M059J (cell line): ENCODE data around the gene POLR2E. TPM values are rescaled to one million over a fixed set of nuclear protein-coding genes. Genes with fewer than 3 reads are reported as not detected.

Experiments
- DNase-seq: peaks from one replicate; pipeline ENCODE4 v3.0.0-alpha.2; 2012; ENCODE audit warnings: low read depth
- total RNA-seq: library from RNA; depleted of rRNA; stranded (reverse); fragments of >200 nt; shearing (Covaris generic); gene quantifications from 2 replicates; pipeline ENCODE4 v1.2.3, GENCODE V29; 2014

POLR2E gene
- total RNA-seq, 1 experiment from 2014 or later, result 145 TPM

GRCh38 chr19:1065606-1066109, 29.5 kb downstream of the POLR2E start:
- peak; percentile 84 for DNase-seq

GRCh38 chr19:1064661-1065605, 30.2 kb downstream of the POLR2E start:
- peak; percentile 63 for DNase-seq

DNA sequence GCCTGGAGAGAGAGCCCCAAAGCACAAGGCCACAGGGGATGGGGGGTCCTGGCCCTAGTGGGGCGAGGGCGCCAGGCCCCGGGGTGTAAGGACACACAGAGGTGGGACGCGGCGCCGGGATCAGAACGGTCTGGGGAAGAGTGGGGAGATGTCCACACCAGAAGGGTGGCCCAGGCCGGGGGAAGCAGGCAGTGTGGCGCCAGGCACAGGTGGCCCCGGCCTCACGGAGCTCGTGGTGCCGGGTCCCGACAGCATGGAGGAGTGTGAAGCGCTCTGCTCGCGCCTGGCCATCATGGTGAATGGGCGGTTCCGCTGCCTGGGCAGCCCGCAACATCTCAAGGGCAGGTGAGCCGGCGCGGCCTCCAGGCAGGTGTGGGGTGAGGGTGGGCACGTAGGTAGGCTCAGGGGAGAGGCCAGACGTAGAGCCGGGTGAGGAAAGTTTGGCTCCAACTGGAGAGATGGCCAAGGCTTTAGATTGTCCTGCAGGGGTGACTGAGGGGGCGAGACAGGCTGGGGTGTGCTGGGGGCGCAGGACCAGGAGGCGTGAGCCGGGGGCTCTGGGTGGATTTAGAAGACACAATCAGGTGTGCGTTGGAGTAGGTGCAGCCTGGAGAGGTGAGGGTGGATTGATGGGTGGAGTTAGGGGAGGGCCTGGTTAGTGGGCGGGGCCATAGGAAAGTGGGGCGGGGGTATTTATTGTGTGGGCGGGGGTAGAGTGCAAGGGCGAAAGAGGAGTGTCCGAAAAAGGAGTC, 31.1 kb downstream of the POLR2E start:
- no peak for DNase-seq

- no peak for DNase-seq
Measured at GRCh38 chr19:1063030-1063908, 31.9 kb downstream of the POLR2E start.

DNA sequence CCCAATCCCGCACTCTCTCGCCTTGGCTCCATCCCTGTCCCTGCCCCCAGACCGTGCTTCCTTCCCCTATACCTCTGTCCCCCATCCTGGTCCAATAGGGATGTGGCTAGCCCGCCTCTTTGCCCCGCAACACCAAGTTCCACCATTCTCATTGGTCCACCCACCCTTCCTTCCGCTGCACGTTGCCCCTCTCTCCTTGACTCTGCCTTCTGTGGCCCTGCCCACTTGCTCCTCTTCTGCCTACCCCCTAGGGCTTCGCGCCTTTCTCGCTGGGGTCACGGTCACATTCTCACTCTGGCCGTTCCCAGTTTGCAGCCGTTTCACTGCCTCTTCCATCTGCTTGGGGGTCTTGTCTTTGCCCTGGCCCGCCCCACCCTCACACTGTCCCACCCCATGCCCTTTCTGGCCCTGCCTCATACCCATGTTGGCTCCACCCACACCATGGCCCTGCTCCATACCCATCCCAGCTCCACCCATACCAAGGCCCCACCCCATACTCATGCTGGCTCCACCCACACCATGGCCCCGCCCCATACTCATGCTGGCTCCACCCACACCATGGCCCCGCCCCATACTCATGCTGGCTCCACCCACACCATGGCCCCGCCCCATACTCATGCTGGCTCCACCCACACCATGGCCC, 32.7 kb downstream of the POLR2E start:
- no peak for DNase-seq

DNA sequence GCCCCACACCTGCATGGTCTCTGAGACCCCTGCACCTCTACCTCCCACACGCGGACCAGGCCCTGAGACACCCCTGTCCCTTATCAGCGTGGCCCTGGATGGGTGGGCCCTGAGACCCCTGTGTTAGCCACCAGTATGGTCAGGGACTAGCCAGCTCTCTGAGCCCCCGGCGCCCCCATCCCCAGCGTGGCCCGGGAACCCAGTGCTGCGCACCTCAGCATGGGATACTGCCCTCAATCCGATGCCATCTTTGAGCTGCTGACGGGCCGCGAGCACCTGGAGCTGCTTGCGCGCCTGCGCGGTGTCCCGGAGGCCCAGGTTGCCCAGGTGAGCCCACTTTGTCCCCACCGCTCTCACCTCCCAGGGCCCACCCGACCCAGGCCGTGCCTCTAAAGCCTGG, 33.2 kb downstream of the POLR2E start:
- no peak for DNase-seq

GRCh38 chr19:1060689-1061088, 34.5 kb downstream of the POLR2E start:
- DNase-seq, result no peak

DNA sequence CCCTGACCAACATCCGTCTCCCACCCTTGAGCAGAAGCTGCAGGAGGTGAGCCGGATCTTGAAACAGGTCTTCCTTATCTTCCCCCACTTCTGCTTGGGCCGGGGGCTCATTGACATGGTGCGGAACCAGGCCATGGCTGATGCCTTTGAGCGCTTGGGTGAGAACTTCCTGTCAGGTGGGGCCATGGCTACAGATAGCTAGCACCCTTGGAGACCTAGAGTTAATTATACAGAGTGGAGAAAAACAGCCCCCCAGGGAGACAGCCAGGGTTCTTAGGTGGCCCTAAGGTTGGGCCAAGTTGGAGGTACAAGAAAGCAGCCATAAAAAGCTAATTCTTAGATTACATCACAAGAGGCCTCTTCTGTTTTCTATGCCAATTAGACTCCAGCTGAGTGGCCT, 37.1 kb downstream of the POLR2E start:
- no peak for DNase-seq

DNA sequence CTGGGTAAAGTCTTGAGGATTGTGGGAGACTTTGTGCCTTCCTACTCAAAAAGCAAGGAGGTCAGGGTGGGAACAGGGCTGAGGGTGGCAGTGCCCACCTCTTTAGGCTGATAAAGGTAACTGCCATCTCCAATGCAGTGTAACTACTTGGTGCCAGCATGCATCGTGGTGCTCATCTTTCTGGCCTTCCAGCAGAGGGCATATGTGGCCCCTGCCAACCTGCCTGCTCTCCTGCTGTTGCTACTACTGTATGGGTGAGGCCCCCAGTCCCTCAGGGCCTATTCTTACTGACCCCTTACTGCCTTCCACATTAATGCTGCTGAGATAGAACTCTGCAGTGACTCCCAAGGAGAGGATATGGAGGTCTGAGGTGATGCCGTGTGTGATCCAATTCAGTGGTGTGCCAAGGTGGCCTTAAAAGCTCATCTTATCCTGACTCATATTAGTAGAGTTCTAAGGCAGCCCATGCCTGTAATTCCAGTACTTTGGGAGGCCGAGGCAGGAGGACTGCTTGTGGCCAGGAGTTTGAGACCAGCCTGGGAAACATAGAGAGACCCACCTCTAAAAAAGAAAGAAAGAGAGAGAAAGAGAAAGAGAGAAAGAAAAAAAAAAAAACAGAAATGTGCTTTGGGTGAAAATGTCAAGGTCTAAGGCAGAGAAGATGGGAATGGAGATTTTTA, 37.9 kb downstream of the POLR2E start:
- peak; percentile 73 for DNase-seq

- DNase-seq, result no peak
Measured at GRCh38 chr19:1055886-1056620, 39.1 kb downstream of the POLR2E start.

DNA sequence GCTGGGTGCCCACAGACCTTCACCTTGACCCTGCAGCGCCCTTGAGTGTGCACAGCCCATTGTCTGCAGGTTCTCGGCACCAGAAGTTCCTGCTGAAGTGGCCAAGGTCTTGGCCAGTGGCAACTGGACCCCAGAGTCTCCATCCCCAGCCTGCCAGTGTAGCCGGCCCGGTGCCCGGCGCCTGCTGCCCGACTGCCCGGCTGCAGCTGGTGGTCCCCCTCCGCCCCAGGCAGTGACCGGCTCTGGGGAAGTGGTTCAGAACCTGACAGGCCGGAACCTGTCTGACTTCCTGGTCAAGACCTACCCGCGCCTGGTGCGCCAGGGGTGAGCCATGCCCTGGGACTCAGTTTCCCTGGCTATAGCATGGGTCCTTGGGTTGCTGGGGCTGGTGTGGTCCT, 40.1 kb downstream of the POLR2E start:
- DNase-seq, result no peak

GRCh38 chr19:1054102-1055027, 40.8 kb downstream of the POLR2E start:
- no peak for DNase-seq

DNA sequence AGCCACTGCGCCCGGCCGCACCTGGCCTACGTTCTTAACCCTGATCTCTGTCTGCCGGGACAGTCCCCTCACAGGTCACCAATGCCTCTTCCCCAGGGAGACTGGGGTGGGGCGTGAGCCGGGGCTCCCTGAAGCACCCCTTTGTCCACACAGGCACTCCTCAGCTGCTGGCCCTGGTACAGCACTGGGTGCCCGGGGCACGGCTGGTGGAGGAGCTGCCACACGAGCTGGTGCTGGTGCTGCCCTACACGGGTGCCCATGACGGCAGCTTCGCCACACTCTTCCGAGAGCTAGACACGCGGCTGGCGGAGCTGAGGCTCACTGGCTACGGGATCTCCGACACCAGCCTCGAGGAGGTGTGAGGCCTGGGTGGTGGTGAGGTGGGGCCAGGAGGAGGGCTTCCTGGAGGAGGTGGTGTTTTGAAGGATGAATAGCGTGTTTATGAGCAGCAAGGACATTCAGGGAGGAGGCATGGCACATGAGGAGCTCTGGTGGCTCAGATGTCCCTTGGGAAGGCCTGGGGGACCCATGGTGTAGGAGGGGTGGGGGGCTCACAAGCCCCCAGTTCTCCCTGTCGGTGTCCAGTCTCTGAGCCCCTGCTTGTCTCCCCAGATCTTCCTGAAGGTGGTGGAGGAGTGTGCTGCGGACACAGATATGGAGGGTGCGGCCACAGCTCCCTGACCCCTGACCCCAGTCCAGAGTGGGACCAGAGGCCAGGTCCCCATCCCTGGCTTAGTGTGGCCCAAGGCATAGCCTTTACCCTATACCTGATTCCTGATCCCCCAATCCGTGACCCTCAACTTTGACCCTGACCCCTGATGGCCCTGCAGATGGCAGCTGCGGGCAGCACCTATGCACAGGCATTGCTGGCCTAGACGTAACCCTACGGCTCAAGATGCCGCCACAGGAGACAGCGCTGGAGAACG, 41.7 kb downstream of the POLR2E start:
- no peak for DNase-seq

DNA sequence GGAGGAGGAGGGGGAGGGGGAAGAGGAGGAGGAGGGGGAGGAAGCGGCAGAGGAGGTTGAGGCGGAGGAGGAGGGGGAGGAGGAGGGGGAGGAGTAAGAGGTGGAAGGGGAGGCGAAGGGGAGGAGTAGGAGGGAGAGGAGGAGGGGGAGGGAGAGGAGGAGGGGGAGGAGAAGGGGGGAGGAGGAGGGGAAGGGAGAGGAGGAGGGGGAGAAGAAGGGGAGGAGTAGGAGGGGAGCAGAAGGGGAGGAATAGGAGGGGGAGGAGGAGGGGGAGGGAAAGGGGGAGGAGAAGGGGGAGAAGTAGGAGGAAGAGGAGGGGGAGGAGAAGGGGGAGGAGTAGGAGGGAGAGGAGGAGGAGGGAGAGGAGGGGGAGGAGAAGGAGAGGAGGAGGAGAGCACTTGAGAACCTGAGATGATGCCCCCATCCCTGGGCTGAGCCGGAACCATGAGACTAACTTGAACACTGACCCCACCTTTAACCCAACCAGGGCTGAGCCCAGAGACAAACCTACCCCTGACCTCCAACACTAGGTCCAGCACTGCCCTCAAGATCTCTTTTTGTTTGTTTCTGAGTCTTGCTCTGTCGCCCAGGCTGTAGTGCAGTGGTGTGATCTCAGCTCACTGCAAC, 42.7 kb downstream of the POLR2E start:
- DNase-seq, result no peak

GRCh38 chr19:1051791-1052190, 43.4 kb downstream of the POLR2E start:
- DNase-seq, result no peak

DNA sequence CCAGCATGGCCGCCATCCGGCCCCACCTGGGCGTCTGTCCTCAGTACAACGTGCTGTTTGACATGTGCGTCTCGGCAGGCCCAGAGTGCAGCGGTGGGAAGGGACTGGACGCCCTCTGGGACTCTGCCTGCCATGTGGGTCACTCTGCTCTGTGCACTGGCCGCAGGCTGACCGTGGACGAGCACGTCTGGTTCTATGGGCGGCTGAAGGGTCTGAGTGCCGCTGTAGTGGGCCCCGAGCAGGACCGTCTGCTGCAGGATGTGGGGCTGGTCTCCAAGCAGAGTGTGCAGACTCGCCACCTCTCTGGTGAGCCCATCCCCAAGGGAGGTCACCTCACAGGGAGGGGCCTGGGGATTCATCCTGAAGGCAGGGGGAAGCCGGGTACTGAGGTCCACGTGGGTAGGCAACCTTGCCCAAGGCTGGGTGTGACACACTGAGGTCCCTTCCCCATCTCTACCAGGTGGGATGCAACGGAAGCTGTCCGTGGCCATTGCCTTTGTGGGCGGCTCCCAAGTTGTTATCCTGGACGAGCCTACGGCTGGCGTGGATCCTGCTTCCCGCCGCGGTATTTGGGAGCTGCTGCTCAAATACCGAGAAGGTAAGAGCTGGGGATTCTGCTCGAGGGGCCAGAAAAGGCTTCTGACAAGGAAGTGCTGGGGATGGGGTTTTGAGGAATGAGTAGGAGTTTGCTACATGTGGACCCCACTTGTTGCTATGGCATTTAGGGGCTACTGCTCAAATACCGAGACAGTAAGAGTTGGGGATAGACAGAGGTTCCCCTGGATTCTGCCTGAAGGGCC, 44.0 kb downstream of the POLR2E start:
- DNase-seq, result no peak
